ENCODE measurements around the gene RHEBL1.

RHEBL1 gene

DNA sequence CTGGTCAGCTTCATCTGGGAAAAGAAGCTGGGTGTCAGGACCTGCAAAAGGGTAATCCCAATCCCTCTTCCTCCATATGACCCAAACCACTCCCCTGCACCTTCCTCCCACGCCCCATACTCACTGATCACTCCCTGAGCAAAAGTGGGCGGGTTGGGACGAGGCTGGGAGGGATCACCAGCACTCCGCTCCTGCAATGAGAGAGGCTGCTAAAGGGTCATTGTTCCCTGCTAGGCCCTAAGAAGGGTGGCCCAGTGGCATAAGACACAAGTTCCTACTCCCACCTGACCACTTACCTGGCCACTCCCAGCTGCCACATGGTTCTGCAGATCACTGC, 35.5 kb downstream of the RHEBL1 start:
- H3K36me3 ChIP-seq (ENCODE audit: control insufficient read depth, low read length): peaks cover 97% of the 10 kb centered on the region
- no peak for TF ChIP-seq EZH2phosphoT487 (IDR thresholded peaks at IDR 0.05; ENCODE audit: borderline replicate concordance, low read length)
- TF ChIP-seq, protein P1, sequence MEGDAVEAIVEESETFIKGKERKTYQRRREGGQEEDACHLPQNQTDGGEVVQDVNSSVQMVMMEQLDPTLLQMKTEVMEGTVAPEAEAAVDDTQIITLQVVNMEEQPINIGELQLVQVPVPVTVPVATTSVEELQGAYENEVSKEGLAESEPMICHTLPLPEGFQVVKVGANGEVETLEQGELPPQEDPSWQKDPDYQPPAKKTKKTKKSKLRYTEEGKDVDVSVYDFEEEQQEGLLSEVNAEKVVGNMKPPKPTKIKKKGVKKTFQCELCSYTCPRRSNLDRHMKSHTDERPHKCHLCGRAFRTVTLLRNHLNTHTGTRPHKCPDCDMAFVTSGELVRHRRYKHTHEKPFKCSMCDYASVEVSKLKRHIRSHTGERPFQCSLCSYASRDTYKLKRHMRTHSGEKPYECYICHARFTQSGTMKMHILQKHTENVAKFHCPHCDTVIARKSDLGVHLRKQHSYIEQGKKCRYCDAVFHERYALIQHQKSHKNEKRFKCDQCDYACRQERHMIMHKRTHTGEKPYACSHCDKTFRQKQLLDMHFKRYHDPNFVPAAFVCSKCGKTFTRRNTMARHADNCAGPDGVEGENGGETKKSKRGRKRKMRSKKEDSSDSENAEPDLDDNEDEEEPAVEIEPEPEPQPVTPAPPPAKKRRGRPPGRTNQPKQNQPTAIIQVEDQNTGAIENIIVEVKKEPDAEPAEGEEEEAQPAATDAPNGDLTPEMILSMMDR (IDR thresholded peaks at IDR 0.05; ENCODE audit: low read depth, low read length, poor library complexity, severe bottlenecking): no peak

DNA sequence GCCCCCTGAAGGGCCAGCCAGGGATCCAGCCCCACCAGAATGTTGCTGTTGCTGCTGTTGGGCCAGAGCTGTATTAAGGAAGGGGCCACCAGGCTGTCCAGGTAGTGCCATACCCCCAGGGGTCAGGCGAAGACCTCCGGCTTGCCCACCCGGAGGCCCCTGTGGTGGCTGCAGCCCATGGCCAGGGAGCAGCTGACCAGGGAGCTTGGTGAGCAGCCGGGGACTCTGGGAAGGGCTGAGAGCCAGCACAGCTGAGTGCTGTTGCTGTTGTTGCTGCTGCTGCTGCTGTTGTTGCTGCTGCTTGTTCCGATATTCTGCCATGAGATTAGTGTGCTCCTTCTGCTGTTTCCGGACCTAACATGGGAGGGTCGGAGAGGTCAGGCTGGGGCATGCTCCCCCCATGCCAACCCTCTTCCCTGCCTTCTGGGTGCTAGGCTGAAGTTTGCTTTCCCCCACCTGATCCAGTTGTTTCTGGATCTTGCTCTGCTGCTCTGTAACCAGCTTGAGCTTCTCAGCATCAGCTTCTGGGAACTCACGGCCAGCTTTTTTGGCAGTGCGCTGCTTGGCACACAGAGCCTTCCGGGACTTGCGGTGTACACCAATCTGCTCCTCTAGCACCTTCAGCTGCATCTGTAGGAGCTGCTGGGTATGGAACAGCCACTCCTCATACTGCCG, 36.0 kb downstream of the RHEBL1 start:
- Histone ChIP-seq H3K4me2 (ENCODE audit: low read length) (no peak overlapping the region), H3K4me1 (ENCODE audit: control insufficient read depth, low read length) (no peaks in the 10 kb centered on the region), H3K27ac (ENCODE audit: low read depth, low read length) (no peak overlapping the region), H3K27me3 (ENCODE audit: control insufficient read depth, low read length) (no peaks in the 10 kb centered on the region), H4K20me1 (ENCODE audit: control insufficient read depth, insufficient read depth, low read depth, low read length) (peaks cover 4% of the 10 kb centered on the region; the same call in 1 of the 2 replicates), H3K79me2 (ENCODE audit: control insufficient read depth, low read length) (no peaks in the 10 kb centered on the region), H3K9me2 (replicated peaks; ENCODE audit: control insufficient read depth, low read length) (no peaks in the 10 kb centered on the region), H3K9me3 (ENCODE audit: control insufficient read depth, insufficient read depth, low read length) (no peaks in the 10 kb centered on the region), H3K36me3 (ENCODE audit: control insufficient read depth, low read length) (peaks cover 97% of the 10 kb centered on the region), H3K4me3 (ENCODE audit: low read length) (no peak overlapping the region), H3F3A (ENCODE audit: control insufficient read depth, insufficient read depth) (no peaks in the 10 kb centered on the region)
- TF ChIP-seq, protein P1 (IDR thresholded peaks at IDR 0.05; ENCODE audit: low read depth, low read length, poor library complexity, severe bottlenecking): no peak
- no peak for TF ChIP-seq EZH2phosphoT487 (IDR thresholded peaks at IDR 0.05; ENCODE audit: borderline replicate concordance, low read length)

More for the DNA sequence above, 35.5 kb downstream of the RHEBL1 start:
- H3K27me3 ChIP-seq (ENCODE audit: control insufficient read depth, low read length): no peaks in the 10 kb centered on the region
- H3K4me2 ChIP-seq (ENCODE audit: low read length): no peak overlapping the region
- no peaks in the 10 kb centered on the region for H3K4me1 ChIP-seq (ENCODE audit: control insufficient read depth, low read length)
- no peak overlapping the region for H3K4me3 ChIP-seq (ENCODE audit: low read length)
- H4K20me1 ChIP-seq (ENCODE audit: control insufficient read depth, insufficient read depth, low read depth, low read length): peaks cover 4% of the 10 kb centered on the region; the same call in 1 of the 2 replicates
- H3K27ac ChIP-seq (ENCODE audit: low read depth, low read length): no peak overlapping the region
- no peaks in the 10 kb centered on the region for H3K9me2 ChIP-seq (replicated peaks; ENCODE audit: control insufficient read depth, low read length)
- H3K79me2 ChIP-seq (ENCODE audit: control insufficient read depth, low read length): no peaks in the 10 kb centered on the region
- no peaks in the 10 kb centered on the region for H3K9me3 ChIP-seq (ENCODE audit: control insufficient read depth, insufficient read depth, low read length)
- no peaks in the 10 kb centered on the region for H3F3A ChIP-seq (ENCODE audit: control insufficient read depth, insufficient read depth)

DNA sequence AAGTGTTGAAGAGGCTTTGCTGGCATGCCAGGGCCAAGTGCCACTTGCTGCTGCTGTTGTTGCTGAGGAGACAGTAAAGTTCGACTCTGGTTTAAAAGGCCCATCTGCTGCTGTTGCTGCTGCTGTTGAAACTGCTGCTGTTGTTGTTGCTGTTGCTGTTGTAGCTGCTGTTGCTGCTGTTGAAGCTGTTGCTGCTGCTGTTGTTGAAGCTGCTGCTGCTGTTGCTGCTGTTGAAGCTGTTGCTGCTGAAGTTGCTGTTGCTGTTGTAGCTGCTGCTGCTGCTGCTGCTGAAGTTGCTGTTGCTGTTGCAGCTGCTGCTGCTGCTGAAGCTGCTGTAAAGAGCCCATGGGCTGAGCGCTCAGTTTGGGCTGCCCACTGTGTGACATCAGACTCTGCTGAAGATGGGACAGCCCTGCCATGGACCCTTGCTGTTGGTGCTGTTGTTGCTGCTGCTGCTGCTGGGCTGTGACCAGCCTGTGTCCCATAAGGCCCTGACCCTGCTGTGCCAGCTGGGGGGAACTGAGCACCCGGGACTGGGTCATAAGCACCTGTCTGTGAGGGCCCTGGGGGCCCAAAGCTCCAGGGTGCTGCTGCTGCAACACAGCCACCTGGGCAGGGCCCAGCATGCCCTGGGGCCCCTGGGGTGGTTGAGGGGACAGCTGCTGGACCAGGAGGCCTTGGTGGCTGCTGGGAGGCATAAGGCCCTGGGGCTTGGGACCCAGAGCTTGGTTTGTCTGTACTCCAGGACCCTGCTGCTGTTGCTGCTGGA, 36.9 kb downstream of the RHEBL1 start:
- Histone ChIP-seq H3K4me1 (ENCODE audit: control insufficient read depth, low read length) (no peaks in the 10 kb centered on the region), H3K9me2 (replicated peaks; ENCODE audit: control insufficient read depth, low read length) (no peaks in the 10 kb centered on the region), H3F3A (ENCODE audit: control insufficient read depth, insufficient read depth) (no peaks in the 10 kb centered on the region), H3K4me3 (ENCODE audit: low read length) (no peak overlapping the region), H3K27me3 (ENCODE audit: control insufficient read depth, low read length) (no peaks in the 10 kb centered on the region), H3K4me2 (ENCODE audit: low read length) (no peak overlapping the region), H3K79me2 (ENCODE audit: control insufficient read depth, low read length) (no peaks in the 10 kb centered on the region), H3K27ac (ENCODE audit: low read depth, low read length) (no peak overlapping the region), H3K36me3 (ENCODE audit: control insufficient read depth, low read length) (peaks cover 97% of the 10 kb centered on the region), H3K9me3 (ENCODE audit: control insufficient read depth, insufficient read depth, low read length) (no peaks in the 10 kb centered on the region), H4K20me1 (ENCODE audit: control insufficient read depth, insufficient read depth, low read depth, low read length) (peaks cover 4% of the 10 kb centered on the region; the same call in 1 of the 2 replicates)
- no peak for TF ChIP-seq EZH2phosphoT487 (IDR thresholded peaks at IDR 0.05; ENCODE audit: borderline replicate concordance, low read length)
- TF ChIP-seq, protein P1 (IDR thresholded peaks at IDR 0.05; ENCODE audit: low read depth, low read length, poor library complexity, severe bottlenecking): no peak
